HEK293 (cell line): ENCODE data around the gene NAV2.

Source experiments
- IKZF3 ChIP-seq: fragments of 450-650 bp; IDR thresholded peaks from 2 replicates; pipeline ENCODE4 v1.5.0; 2018; ENCODE audit warnings: missing biosample characterization, mild to moderate bottlenecking, missing genetic modification characterization, moderate library complexity
- MYNN ChIP-seq: fragments of 450-650 bp; formaldehyde crosslinking; IDR thresholded peaks from 2 replicates; pipeline ENCODE4 v1.5.1; 2016; ENCODE audit warnings: missing biosample characterization, missing genetic modification characterization, borderline replicate concordance
- ZBTB20 ChIP-seq: fragments of 450-650 bp; formaldehyde crosslinking; IDR thresholded peaks from 2 replicates; pipeline ENCODE4 v1.5.1; 2016; ENCODE audit warnings: missing biosample characterization, missing genetic modification characterization
- ZNF121 ChIP-seq: fragments of 450-650 bp; formaldehyde crosslinking; IDR thresholded peaks from 2 replicates; pipeline ENCODE4 v1.5.1; 2016; ENCODE audit warnings: missing biosample characterization, missing genetic modification characterization
- ZNF174 ChIP-seq: fragments of 450-650 bp; formaldehyde crosslinking; IDR thresholded peaks from 2 replicates; pipeline ENCODE4 v1.5.0; 2017; ENCODE audit warnings: missing biosample characterization, mild to moderate bottlenecking, missing genetic modification characterization
- ZNF19 ChIP-seq: fragments of 450-650 bp; formaldehyde crosslinking; IDR thresholded peaks from 2 replicates; pipeline ENCODE4; 2016; ENCODE audit warnings: missing biosample characterization, missing genetic modification characterization, low read depth
- ZNF311 ChIP-seq: fragments of 450-650 bp; formaldehyde crosslinking; IDR thresholded peaks from 2 replicates; pipeline ENCODE4 v1.5.1; 2017; ENCODE audit warnings: missing biosample characterization, missing genetic modification characterization, borderline replicate concordance
- ZNF350 ChIP-seq: fragments of 450-650 bp; formaldehyde crosslinking; IDR thresholded peaks from 2 replicates; pipeline ENCODE4 v1.5.0; 2017; ENCODE audit warnings: missing biosample characterization, mild to moderate bottlenecking, missing genetic modification characterization
- ZNF391 ChIP-seq: fragments of 450-650 bp; formaldehyde crosslinking; IDR thresholded peaks from 2 replicates; pipeline ENCODE4 v1.5.1; 2016; ENCODE audit warnings: low read depth, missing biosample characterization, missing genetic modification characterization, borderline replicate concordance
- TF ChIP-seq, protein P1 (sequence below): fragments of 450-650 bp; formaldehyde crosslinking; IDR thresholded peaks from 2 replicates; pipeline ENCODE4 v1.5.1; 2016; ENCODE audit warnings: missing biosample characterization, missing genetic modification characterization
- TF ChIP-seq, protein P2 (sequence below): fragments of 450-650 bp; formaldehyde crosslinking; IDR thresholded peaks from 2 replicates; pipeline ENCODE4 v1.5.1; 2016; ENCODE audit warnings: missing biosample characterization, missing genetic modification characterization
- TF ChIP-seq, protein P3 (sequence below): fragments of 450-650 bp; formaldehyde crosslinking; IDR thresholded peaks from 2 replicates; pipeline ENCODE4 v1.5.1; 2016; ENCODE audit warnings: missing biosample characterization, missing genetic modification characterization

DNA sequence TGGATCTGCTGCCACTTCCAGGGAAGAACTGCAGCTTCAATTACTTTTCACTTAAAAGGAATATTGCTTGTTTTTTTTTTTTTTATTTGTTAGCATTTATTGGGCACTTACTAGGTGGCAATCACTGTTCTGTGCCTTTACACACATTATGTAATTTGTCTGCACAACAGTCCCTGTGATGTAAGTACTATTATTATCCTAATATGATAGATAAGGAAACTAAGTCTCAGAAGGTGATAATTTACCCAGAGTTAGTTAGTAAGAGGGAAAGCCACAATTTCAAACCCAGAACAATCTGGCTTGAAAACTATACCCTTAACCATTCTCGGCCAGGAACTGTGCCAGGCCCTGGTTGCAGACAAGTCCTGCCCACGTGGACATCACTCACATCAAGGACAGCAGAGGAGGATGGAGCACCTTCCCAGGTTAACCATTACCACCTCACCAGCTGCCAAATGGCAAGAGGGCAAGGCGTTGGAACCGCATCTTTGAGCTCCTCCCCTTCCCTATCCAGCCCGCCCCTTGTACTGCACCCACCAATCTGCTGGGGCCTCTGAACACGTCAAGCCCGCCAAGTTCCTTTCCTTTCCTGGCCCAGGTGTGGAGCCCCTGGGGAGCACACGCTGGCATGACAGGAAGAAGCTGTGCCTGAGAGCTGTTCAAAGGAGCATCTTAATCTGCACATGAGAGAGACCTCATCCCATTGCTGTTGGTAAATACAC lies 78.4 kb downstream of the NAV2 start:
- TF ChIP-seq, protein P1, sequence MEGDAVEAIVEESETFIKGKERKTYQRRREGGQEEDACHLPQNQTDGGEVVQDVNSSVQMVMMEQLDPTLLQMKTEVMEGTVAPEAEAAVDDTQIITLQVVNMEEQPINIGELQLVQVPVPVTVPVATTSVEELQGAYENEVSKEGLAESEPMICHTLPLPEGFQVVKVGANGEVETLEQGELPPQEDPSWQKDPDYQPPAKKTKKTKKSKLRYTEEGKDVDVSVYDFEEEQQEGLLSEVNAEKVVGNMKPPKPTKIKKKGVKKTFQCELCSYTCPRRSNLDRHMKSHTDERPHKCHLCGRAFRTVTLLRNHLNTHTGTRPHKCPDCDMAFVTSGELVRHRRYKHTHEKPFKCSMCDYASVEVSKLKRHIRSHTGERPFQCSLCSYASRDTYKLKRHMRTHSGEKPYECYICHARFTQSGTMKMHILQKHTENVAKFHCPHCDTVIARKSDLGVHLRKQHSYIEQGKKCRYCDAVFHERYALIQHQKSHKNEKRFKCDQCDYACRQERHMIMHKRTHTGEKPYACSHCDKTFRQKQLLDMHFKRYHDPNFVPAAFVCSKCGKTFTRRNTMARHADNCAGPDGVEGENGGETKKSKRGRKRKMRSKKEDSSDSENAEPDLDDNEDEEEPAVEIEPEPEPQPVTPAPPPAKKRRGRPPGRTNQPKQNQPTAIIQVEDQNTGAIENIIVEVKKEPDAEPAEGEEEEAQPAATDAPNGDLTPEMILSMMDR, result no peak
- TF ChIP-seq, protein P2, sequence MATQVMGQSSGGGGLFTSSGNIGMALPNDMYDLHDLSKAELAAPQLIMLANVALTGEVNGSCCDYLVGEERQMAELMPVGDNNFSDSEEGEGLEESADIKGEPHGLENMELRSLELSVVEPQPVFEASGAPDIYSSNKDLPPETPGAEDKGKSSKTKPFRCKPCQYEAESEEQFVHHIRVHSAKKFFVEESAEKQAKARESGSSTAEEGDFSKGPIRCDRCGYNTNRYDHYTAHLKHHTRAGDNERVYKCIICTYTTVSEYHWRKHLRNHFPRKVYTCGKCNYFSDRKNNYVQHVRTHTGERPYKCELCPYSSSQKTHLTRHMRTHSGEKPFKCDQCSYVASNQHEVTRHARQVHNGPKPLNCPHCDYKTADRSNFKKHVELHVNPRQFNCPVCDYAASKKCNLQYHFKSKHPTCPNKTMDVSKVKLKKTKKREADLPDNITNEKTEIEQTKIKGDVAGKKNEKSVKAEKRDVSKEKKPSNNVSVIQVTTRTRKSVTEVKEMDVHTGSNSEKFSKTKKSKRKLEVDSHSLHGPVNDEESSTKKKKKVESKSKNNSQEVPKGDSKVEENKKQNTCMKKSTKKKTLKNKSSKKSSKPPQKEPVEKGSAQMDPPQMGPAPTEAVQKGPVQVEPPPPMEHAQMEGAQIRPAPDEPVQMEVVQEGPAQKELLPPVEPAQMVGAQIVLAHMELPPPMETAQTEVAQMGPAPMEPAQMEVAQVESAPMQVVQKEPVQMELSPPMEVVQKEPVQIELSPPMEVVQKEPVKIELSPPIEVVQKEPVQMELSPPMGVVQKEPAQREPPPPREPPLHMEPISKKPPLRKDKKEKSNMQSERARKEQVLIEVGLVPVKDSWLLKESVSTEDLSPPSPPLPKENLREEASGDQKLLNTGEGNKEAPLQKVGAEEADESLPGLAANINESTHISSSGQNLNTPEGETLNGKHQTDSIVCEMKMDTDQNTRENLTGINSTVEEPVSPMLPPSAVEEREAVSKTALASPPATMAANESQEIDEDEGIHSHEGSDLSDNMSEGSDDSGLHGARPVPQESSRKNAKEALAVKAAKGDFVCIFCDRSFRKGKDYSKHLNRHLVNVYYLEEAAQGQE (tag by site-specific recombination), result no peak
- TF ChIP-seq, protein P3, sequence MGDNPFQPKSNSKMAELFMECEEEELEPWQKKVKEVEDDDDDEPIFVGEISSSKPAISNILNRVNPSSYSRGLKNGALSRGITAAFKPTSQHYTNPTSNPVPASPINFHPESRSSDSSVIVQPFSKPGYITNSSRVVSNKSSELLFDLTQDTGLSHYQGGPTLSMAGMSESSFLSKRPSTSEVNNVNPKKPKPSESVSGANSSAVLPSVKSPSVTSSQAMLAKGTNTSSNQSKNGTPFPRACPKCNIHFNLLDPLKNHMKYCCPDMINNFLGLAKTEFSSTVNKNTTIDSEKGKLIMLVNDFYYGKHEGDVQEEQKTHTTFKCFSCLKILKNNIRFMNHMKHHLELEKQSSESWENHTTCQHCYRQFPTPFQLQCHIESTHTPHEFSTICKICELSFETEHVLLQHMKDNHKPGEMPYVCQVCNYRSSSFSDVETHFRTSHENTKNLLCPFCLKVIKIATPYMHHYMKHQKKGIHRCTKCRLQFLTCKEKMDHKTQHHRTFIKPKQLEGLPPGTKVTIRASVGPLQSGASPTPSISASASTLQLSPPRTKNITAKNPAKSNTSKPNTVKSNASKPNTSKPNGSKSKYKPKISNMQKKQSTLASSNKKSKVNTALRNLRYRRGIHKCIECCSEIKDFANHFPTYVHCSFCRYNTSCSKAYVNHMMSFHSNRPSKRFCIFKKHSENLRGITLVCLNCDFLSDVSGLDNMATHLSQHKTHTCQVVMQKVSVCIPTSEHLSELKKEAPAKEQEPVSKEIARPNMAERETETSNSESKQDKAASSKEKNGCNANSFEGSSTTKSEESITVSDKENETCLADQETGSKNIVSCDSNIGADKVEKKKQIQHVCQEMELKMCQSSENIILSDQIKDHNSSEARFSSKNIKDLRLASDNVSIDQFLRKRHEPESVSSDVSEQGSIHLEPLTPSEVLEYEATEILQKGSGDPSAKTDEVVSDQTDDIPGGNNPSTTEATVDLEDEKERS, result no peak
- TF ChIP-seq IKZF3 (tag by site-specific recombination) (no peak), ZNF174 (tag by site-specific recombination) (no peak), ZNF311 (tag by site-specific recombination) (no peak), ZNF121 (no peak), MYNN (tag by site-specific recombination) (no peak), ZNF19 (tag by site-specific recombination) (no peak), ZNF391 (no peak), ZBTB20 (tag by site-specific recombination) (no peak), ZNF350 (tag by site-specific recombination) (no peak)
